ENCODE measurements around the gene NTHL1.
"Not testable (repeated sequence)": the region's sequence is repeated elsewhere in the genome, so short reads cannot be mapped to it uniquely, and the experiment has no call there.

Gene NTHL1

GRCh38 chr16:2034696-2035430 lies 12.8 kb downstream of the NTHL1 start:
- DNase-seq: no peak
- intact Hi-C loops (cut with DNase I): no loop called here

- intact Hi-C loops (cut with DNase I): not testable (repeated sequence)
Observed at GRCh38 chr16:2033909-2034695, 13.5 kb downstream of the NTHL1 start.

GRCh38 chr16:2033057-2033908 lies 14.4 kb downstream of the NTHL1 start:
- DNase-seq: peak; percentile 80 to 98 (median 92)
- intact Hi-C loops (cut with DNase I): no loop called here

More at GRCh38 chr16:2033909-2034695, 13.5 kb downstream of the NTHL1 start:
- DNase-seq: not testable (repeated sequence)

- intact Hi-C loops (cut with DNase I): no loop called here
- peak in 38 of 42 donors; percentile 26 to 83 (median 62) for DNase-seq
Observed at GRCh38 chr16:2032285-2033056, 15.2 kb downstream of the NTHL1 start.

- intact Hi-C loops (cut with DNase I): no loop called here
- no peak for DNase-seq
Observed at GRCh38 chr16:2031081-2031577, 16.5 kb downstream of the NTHL1 start.

GRCh38 chr16:2030036-2030435 lies 17.6 kb downstream of the NTHL1 start:
- intact Hi-C loops (cut with DNase I): no loop called here
- no peak for DNase-seq

GRCh38 chr16:2029350-2029749 lies 18.3 kb downstream of the NTHL1 start:
- intact Hi-C loops (cut with DNase I): no loop called here
- no peak for DNase-seq

GRCh38 chr16:2028620-2029220 lies 18.9 kb downstream of the NTHL1 start:
- no peak for DNase-seq
- intact Hi-C loops (cut with DNase I): no loop called here

GRCh38 chr16:2028146-2028545 lies 19.5 kb downstream of the NTHL1 start:
- no peak for DNase-seq

GRCh38 chr16:2027024-2028010 lies 20.3 kb downstream of the NTHL1 start:
- intact Hi-C loops (cut with DNase I): no loop called here
- DNase-seq: peak in 1 of 42 donors; percentile 29

More at GRCh38 chr16:2028146-2028545, 19.5 kb downstream of the NTHL1 start:
- intact Hi-C loops (cut with DNase I): no loop called here

GRCh38 chr16:2026461-2027023 lies 21.1 kb downstream of the NTHL1 start, which contains the start of gene NHERF2:
Gene NHERF2, plus strand, starts transcription at chr16:2026902. Its CDS starts 104 bp downstream, at chr16:2027006.
- peak in 20 of 42 donors; percentile 22 to 72 (median 50) for DNase-seq
- intact Hi-C loops (cut with DNase I): no loop called here

- no peak for DNase-seq
- intact Hi-C loops (cut with DNase I): no loop called here
Observed at GRCh38 chr16:2025878-2026460, 21.7 kb downstream of the NTHL1 start.

- no peak for DNase-seq
- intact Hi-C loops (cut with DNase I): no loop called here
Observed at GRCh38 chr16:2025251-2025650, 22.4 kb downstream of the NTHL1 start.

- intact Hi-C loops (cut with DNase I): loop anchor here (5.0 kb wide), 1 partner anchor 133 kb away; the partner anchor contains the start of gene TRAF7
Observed at GRCh38 chr16:2024032-2024420, 23.6 kb downstream of the NTHL1 start.

GRCh38 chr16:2023092-2024031 lies 24.3 kb downstream of the NTHL1 start:
- intact Hi-C loops (cut with DNase I): loop anchor here (5.0 kb wide), 1 partner anchor 134 kb away; the partner anchor contains the start of gene TRAF7
- DNase-seq: peak; percentile 86 to 99 (median 95)

More at GRCh38 chr16:2024032-2024420, 23.6 kb downstream of the NTHL1 start:
- DNase-seq: no peak
